ENCODE data around the gene C4A.

The C4A gene

DNA sequence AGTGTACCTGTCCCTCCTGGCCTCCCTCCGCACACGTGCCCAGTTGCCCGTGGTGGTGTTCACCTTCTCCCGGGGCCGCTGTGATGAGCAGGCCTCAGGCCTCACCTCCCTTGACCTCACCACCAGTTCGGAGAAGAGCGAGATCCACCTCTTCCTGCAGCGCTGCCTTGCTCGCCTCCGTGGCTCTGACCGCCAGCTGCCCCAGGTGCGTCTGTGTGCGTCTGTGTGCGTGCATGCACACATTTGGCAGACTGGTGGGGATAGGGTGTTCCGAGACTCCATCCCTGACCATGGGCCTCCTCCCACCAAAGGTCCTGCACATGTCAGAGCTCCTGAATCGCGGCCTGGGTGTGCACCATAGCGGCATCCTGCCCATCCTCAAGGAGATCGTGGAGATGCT is 17.9 kb upstream of the C4A start:
- ChIA-PET POLR2A (no interaction called here), CTCF (interaction anchor here (0.7 to 5.8 kb wide), 3 partner anchors 8 to 34 kb away, joined by 3 to 30 read pairs (median 5); partner anchors contain the start of gene DXO)
- TF ChIP-seq, protein P1, sequence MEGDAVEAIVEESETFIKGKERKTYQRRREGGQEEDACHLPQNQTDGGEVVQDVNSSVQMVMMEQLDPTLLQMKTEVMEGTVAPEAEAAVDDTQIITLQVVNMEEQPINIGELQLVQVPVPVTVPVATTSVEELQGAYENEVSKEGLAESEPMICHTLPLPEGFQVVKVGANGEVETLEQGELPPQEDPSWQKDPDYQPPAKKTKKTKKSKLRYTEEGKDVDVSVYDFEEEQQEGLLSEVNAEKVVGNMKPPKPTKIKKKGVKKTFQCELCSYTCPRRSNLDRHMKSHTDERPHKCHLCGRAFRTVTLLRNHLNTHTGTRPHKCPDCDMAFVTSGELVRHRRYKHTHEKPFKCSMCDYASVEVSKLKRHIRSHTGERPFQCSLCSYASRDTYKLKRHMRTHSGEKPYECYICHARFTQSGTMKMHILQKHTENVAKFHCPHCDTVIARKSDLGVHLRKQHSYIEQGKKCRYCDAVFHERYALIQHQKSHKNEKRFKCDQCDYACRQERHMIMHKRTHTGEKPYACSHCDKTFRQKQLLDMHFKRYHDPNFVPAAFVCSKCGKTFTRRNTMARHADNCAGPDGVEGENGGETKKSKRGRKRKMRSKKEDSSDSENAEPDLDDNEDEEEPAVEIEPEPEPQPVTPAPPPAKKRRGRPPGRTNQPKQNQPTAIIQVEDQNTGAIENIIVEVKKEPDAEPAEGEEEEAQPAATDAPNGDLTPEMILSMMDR (IDR thresholded peaks at IDR 0.05; ENCODE audit: insufficient read depth, low read length, missing control alignments) = no peak
- no peak for DNase-seq (ENCODE audit: low read depth, low spot score)
- no peak overlapping the region for H3K4me3 ChIP-seq (ENCODE audit: low read depth, low read length)

DNA sequence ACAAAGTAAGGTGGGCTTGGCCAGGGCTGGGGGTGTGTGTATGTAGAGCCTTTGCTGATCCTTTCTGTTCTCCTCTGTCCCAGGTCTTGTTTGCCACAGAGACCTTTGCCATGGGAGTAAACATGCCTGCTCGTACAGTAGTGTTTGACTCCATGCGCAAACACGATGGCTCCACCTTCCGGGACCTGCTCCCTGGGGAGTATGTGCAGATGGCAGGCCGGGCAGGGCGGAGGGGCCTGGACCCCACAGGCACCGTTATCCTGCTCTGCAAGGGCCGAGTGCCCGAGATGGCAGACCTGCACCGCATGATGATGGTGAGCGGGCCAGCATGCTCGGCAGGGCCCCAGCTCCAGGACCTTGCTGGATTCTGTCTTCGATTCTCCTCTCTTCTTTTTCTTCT is 16.2 kb upstream of the C4A start:
- H3K4me3 ChIP-seq (ENCODE audit: low read depth, low read length) = no peak overlapping the region
- TF ChIP-seq, protein P1 (IDR thresholded peaks at IDR 0.05; ENCODE audit: insufficient read depth, low read length, missing control alignments) = no peak
- POLR2A ChIA-PET = no interaction called here
- no peak for DNase-seq (ENCODE audit: low read depth, low spot score)
- CTCF ChIA-PET = interaction anchor here (5.8 kb wide), 1 partner anchor 14 kb away, joined by 30 read pairs; no protein-coding TSS in a partner anchor

DNA sequence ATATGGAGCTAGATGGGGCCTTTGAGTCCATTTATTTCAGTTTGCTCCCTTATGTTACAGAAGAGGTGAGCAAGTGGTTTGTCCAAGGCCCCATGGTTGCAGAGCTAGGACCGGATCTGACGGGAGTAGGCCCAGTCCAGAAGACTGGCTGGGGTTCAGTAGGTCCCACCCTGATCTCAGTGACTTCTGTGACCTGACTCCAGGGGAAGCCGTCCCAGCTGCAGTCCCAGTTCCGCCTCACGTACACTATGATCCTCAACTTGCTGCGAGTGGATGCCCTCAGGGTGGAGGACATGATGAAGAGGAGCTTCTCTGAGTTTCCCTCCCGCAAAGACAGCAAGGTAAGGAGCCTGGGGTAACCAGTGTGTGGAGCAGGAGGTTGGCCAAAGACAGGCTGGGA is 15.4 kb upstream of the C4A start:
- no peak for DNase-seq (ENCODE audit: low read depth, low spot score)
- ChIA-PET POLR2A (interaction anchor here (0.8 kb wide), 1 partner anchor 116 kb away, joined by 5 read pairs; no protein-coding TSS in a partner anchor), CTCF (interaction anchor here (0.8 kb wide), 1 partner anchor 14 kb away, joined by 3 read pairs; no protein-coding TSS in a partner anchor)
- TF ChIP-seq, protein P1 (IDR thresholded peaks at IDR 0.05; ENCODE audit: insufficient read depth, low read length, missing control alignments) = no peak
- H3K4me3 ChIP-seq (ENCODE audit: low read depth, low read length) = no peak overlapping the region

DNA sequence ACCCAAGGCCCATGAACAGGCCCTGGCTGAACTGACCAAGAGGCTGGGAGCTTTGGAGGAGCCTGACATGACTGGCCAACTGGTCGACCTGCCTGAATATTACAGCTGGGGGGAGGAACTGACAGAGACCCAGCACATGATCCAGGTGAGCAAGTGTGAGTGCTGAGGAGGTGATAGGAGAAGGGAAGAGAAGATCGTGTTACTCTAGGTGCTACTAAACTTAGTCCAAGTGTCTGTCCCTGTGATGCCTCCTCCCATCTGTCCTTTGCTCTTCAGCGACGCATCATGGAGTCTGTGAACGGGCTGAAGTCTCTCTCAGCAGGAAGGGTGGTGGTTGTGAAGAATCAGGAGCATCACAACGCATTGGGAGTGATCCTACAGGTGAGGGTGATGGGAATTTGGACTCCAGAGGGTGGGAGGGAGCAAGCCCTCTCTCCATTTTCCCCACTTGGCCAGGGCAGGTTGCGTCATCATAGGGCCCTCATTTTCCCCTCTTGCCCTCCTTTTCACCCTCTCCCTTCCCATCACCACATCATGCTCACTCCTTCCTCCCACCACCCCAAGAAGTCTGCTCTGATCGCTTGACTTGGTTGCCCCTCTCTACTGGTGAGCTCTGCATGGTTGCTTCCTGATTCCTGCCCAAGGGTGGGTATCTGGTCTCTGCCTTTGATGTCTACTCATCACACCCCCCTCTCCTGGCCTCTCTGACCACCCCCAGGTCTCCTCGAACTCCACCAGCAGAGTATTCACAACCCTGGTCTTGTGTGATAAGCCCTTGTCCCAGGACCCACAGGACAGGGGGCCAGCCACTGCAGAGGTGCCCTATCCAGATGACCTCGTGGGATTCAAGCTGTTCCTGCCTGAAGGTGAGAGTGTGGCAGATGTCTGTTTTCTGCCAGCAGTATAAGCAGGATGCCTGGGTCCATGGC is 14.6 kb upstream of the C4A start:
- TF ChIP-seq, protein P1 (IDR thresholded peaks at IDR 0.05; ENCODE audit: insufficient read depth, low read length, missing control alignments) = no peak
- DNase-seq (ENCODE audit: low read depth, low spot score) = no peak
- H3K4me3 ChIP-seq (ENCODE audit: low read depth, low read length) = no peak overlapping the region
- ChIA-PET CTCF (interaction anchor here (0.8 to 1.8 kb wide), 2 partner anchors 8 to 15 kb away, joined by 3 to 6 read pairs; partner anchors contain the start of gene SKIC2), POLR2A (interaction anchor here (0.8 to 1.5 kb wide), 2 partner anchors 69 to 115 kb away, joined by 3 to 5 read pairs; no protein-coding TSS in a partner anchor)

DNA sequence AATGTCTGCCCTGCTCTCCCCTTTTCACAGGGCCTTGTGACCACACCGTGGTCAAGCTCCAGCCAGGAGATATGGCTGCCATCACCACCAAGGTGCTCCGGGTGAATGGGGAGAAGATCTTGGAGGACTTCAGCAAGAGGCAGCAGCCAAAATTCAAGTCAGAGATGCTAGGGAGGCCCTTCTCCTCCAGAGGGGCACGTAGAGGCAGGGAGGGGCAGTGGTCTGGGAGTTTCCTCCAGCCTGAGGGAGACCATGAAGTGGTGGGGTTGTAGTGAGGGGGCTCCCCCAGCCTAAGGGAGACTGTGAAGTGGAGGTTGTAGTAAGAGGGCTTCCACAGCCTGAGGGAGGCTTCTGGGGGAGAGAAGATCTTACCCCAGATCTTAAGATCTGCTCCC is 13.9 kb upstream of the C4A start:
- no peak overlapping the region for H3K4me3 ChIP-seq (ENCODE audit: low read depth, low read length)
- DNase-seq (ENCODE audit: low read depth, low spot score) = no peak
- TF ChIP-seq, protein P1 (IDR thresholded peaks at IDR 0.05; ENCODE audit: insufficient read depth, low read length, missing control alignments) = no peak
- CTCF ChIA-PET = interaction anchor here (1.8 kb wide), 1 partner anchor 8 kb away, joined by 6 read pairs; the partner anchor contains the start of gene SKIC2
- POLR2A ChIA-PET = interaction anchor here (1.4 to 1.5 kb wide), 2 partner anchors 9 to 69 kb away, joined by 3 to 4 read pairs; partner anchors contain the start of genes NELFE and SKIC2

DNA sequence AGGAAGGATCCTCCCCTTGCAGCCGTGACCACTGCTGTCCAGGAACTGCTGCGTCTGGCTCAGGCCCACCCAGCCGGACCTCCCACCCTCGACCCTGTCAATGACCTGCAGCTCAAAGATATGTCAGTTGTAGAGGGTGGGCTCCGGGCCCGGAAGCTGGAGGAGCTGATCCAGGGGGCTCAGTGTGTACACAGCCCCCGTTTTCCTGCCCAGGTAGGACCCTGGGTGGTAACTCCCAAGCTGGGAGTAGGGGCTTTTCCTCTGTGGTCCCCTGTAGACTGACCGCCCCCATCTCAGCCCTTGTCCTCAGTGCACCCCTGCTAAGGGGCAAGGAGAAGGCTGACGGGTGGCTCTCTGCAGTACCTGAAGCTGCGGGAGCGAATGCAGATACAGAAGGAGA is 13.5 kb upstream of the C4A start:
- CTCF ChIA-PET = interaction anchor here (1.8 kb wide), 1 partner anchor 9 kb away, joined by 6 read pairs; the partner anchor contains the start of gene SKIC2
- POLR2A ChIA-PET = interaction anchor here (0.6 to 1.5 kb wide), 3 partner anchors 9 to 70 kb away, joined by 3 to 4 read pairs (median 3); partner anchors contain the start of genes CFB, NELFE and SKIC2
- TF ChIP-seq, protein P1 (IDR thresholded peaks at IDR 0.05; ENCODE audit: insufficient read depth, low read length, missing control alignments) = no peak
- H3K4me3 ChIP-seq (ENCODE audit: low read depth, low read length) = no peak overlapping the region
- DNase-seq (ENCODE audit: low read depth, low spot score) = no peak

Measured in AG04449 (cell line).